CD1c-positive myeloid dendritic cell (primary cell): ENCODE results near the gene PARK7.

Source experiments
- DNase-seq: peaks from one replicate; pipeline ENCODE4 v3.0.0-alpha.2; 2016; ENCODE audit errors: extremely low spot score

PARK7 gene

GRCh38 chr1:8010080-8010664, 48.7 kb downstream of the PARK7 start:
- DNase-seq = no peak

GRCh38 chr1:8011016-8011415, 49.5 kb downstream of the PARK7 start:
- no peak for DNase-seq

GRCh38 chr1:8011923-8012858, 50.7 kb downstream of the PARK7 start:
- DNase-seq = no peak

GRCh38 chr1:8012955-8013354, 51.4 kb downstream of the PARK7 start:
- DNase-seq = no peak

- no peak for DNase-seq
Observed at GRCh38 chr1:8013399-8013798, 51.9 kb downstream of the PARK7 start.

GRCh38 chr1:8013800-8014199, 52.3 kb downstream of the PARK7 start:
- no peak for DNase-seq

- DNase-seq = no peak
Observed at GRCh38 chr1:8014381-8014988, 53.0 kb downstream of the PARK7 start.

GRCh38 chr1:8015036-8015808, 53.7 kb downstream of the PARK7 start:
- peak; percentile 74 for DNase-seq

GRCh38 chr1:8015809-8016165, 54.3 kb downstream of the PARK7 start:
- DNase-seq = no peak

GRCh38 chr1:8016210-8016894, 54.8 kb downstream of the PARK7 start:
- DNase-seq = no peak

GRCh38 chr1:8016895-8017241, 55.4 kb downstream of the PARK7 start:
- DNase-seq = no peak

GRCh38 chr1:8017495-8018197, 56.1 kb downstream of the PARK7 start:
- DNase-seq = no peak

GRCh38 chr1:8018492-8019228, 57.1 kb downstream of the PARK7 start:
- DNase-seq = no peak

GRCh38 chr1:8019229-8019620, 57.7 kb downstream of the PARK7 start:
- no peak for DNase-seq

GRCh38 chr1:8020032-8020431, 58.5 kb downstream of the PARK7 start:
- peak; percentile 54 for DNase-seq

GRCh38 chr1:8021676-8022266, 60.3 kb downstream of the PARK7 start:
- no peak for DNase-seq

- no peak for DNase-seq
Observed at GRCh38 chr1:8022395-8023286, 61.1 kb downstream of the PARK7 start.

- DNase-seq = no peak
Observed at GRCh38 chr1:8023287-8023994, 61.9 kb downstream of the PARK7 start.
